ENCODE data around the gene UBE2C. TPM values are rescaled to one million over a fixed set of nuclear protein-coding genes. Genes with fewer than 3 reads are reported as not detected.
A peak's percentile ranks its signal among the peaks of the same experiment; 100 is the strongest.

UBE2C gene
- total and polyA plus RNA-seq, 2 of the 8 experiments (the other 6 are each of a cell fraction or from before 2014, with no cell fraction given) = 243 to 326 TPM

GRCh38 chr20:45834797-45835161 lies 22.3 kb downstream of the UBE2C start:
- peaks cover 0 to 4% of the 10 kb centered on the region in 2 experiments for H4K20me1 ChIP-seq (replicated peaks in 1 of 2; ENCODE audit: control insufficient read depth in 1 of 2, insufficient read depth in 2 of 2, low read length in 2 of 2)

More at GRCh38 chr20:45834797-45835161, 22.3 kb downstream of the UBE2C start:
- H3K18ac ChIP-seq (ENCODE audit: extremely low read depth, low read length) = no peak overlapping the region
- H2BK120ac ChIP-seq (replicated peaks; ENCODE audit: low read depth, low read length) = no peak overlapping the region
- H2BK5ac ChIP-seq (ENCODE audit: low read depth, low read length) = no peak overlapping the region
- TF ChIP-seq USF2 (IDR thresholded peaks at IDR 0.05; ENCODE audit: low read length) = no peak
- TF ChIP-seq SRF (IDR thresholded peaks at IDR 0.05; ENCODE audit: low read depth, low read length) = no peak
- TF ChIP-seq SIRT6 (IDR thresholded peaks at IDR 0.05; ENCODE audit: low read length) = no peak
- no peak for TF ChIP-seq CBX8 (IDR thresholded peaks at IDR 0.05; ENCODE audit: borderline replicate concordance, low read depth, low read length)
- TF ChIP-seq TBP (IDR thresholded peaks at IDR 0.05; ENCODE audit: low read depth, low read length) = no peak
- TF ChIP-seq E2F6 (IDR thresholded peaks at IDR 0.05) = no peak
- TF ChIP-seq MAX (IDR thresholded peaks at IDR 0.05) = no peak
- no peak for TF ChIP-seq CHD2 (IDR thresholded peaks at IDR 0.05; ENCODE audit: low read length)
- no peak for TF ChIP-seq ASH2L (IDR thresholded peaks at IDR 0.05; ENCODE audit: low read length)
- no peak for TF ChIP-seq KDM1A (IDR thresholded peaks at IDR 0.05; ENCODE audit: borderline replicate concordance, low read length)
- no peak overlapping the region for H3K4ac ChIP-seq (replicated peaks; ENCODE audit: insufficient read length, low read depth, low read length)
- peaks cover 9% of the 10 kb centered on the region for H3K79me1 ChIP-seq (ENCODE audit: low read depth, low read length)
- no peak overlapping the region for H3K23ac ChIP-seq (ENCODE audit: insufficient read length)
- no peak overlapping the region for H2BK15ac ChIP-seq (ENCODE audit: low read length)
- DNase-seq (ENCODE audit: low read depth in 1 of 2, low spot score in 2 of 2) (no peak), FAIRE-seq (no peak)
- no peak overlapping the region for H2BK12ac ChIP-seq (ENCODE audit: low read depth, low read length)
- peak overlapping the region; percentile 61 to 77 (median 74); a peak in 7 of 8 replicates for H3K4me3 ChIP-seq (ENCODE audit: extremely low read depth in 1 of 4, insufficient read depth in 2 of 4, low read depth in 3 of 4, low read length in 4 of 4)
- no peak overlapping the region for H2AK5ac ChIP-seq (ENCODE audit: low read depth, low read length)
- H3K14ac ChIP-seq (ENCODE audit: insufficient read length) = no peak overlapping the region
- no peak overlapping the region for H2AFZ ChIP-seq (ENCODE audit: low read length)
- POLR2A ChIA-PET (ENCODE audit: partially characterized antibody) = interaction anchor here (0.6 to 13.8 kb wide), 11 partner anchors 9 to 135 kb away, joined by 3 to 178 read pairs (median 22); partner anchors contain the start of genes ACOT8, PCIF1, UBE2C and ZSWIM3
- H3K27me3 ChIP-seq (replicated peaks in 1 of 4; ENCODE audit: control insufficient read depth in 3 of 4, extremely low read depth in 1 of 4, insufficient read depth in 3 of 4, low read length in 3 of 4) = no peaks in the 10 kb centered on the region
- H3K4me1 ChIP-seq (replicated peaks in 1 of 4; ENCODE audit: control insufficient read depth in 3 of 4, insufficient read depth in 4 of 4, low read length in 3 of 4) = peaks cover 0 to 17% (median 8%) of the 10 kb centered on the region in 4 experiments; a peak in 6 of 7 replicates
- H3K9me3 ChIP-seq (ENCODE audit: insufficient read depth in 2 of 2, low read depth in 1 of 2, low read length in 1 of 2) = no peaks in the 10 kb centered on the region
- H2BK20ac ChIP-seq (ENCODE audit: low read length) = no peak overlapping the region
- no peak overlapping the region for H4K91ac ChIP-seq (replicated peaks; ENCODE audit: insufficient read length, low read length)
- peaks cover 0 to 5% (median 0%) of the 10 kb centered on the region in 4 experiments; a peak in 1 of 8 replicates for H3K36me3 ChIP-seq (ENCODE audit: control insufficient read depth in 2 of 4, insufficient read depth in 4 of 4, low read length in 3 of 4)
- H3K23me2 ChIP-seq (ENCODE audit: low read depth, low read length) = peaks cover 8% of the 10 kb centered on the region; the same call in 1 of the 2 replicates
- H3K4me2 ChIP-seq (ENCODE audit: insufficient read depth in 1 of 2, low read depth in 2 of 2, low read length in 2 of 2) = peak overlapping the region; percentile 87 to 88
- no peak overlapping the region for H4K8ac ChIP-seq (ENCODE audit: extremely low read depth, insufficient read depth, low read length)
- no peak overlapping the region for H3K27ac ChIP-seq (ENCODE audit: low read depth, low read length)
- H3K79me2 ChIP-seq (ENCODE audit: control insufficient read depth in 1 of 2, insufficient read depth in 2 of 2, low read length in 2 of 2) = peaks cover 0 to 11% of the 10 kb centered on the region in 2 experiments; a peak in 1 of 4 replicates
- H3K56ac ChIP-seq (replicated peaks; ENCODE audit: insufficient read length, low read depth, low read length) = no peak overlapping the region
- H3K9ac ChIP-seq (replicated peaks in 1 of 4; ENCODE audit: extremely low read depth in 1 of 4, low read depth in 3 of 4, low read length in 3 of 4) = no peak overlapping the region
- CTCF ChIA-PET (ENCODE audit: partially characterized antibody) = interaction anchor here (0.6 to 1.6 kb wide), 6 partner anchors 11 to 1451 kb away, joined by 3 to 5 read pairs (median 3); no protein-coding TSS in a partner anchor
- WGBS, 2 experiments (ENCODE audit: extremely low coverage in 1 of 2, insufficient coverage in 1 of 2, insufficient read length in 1 of 2, insufficient replicate concordance in 2 of 2, low coverage in 1 of 2, low lambda C conversion rate in 2 of 2, missing lambda C conversion rate in 1 of 2) = 86% methylated on average over 14 of the region's 14 CpGs; no CpG with 5 or more reads in 1 of the 2 experiments
- no peak overlapping the region for H4K5ac ChIP-seq (ENCODE audit: insufficient read length, low read depth, low read length)

All from H1 (cell line).